ENCODE results near the gene THOC1.

GRCh38 chr18:248053-248452 lies 19.8 kb downstream of the THOC1 start:
- no peak for TF ChIP-seq EZH2 (IDR thresholded peaks at IDR 0.05; ENCODE audit: borderline replicate concordance, insufficient read depth, low read depth, low read length, poor library complexity, severe bottlenecking)
- no peak for TF ChIP-seq CTCF (IDR thresholded peaks at IDR 0.05)
